Naive B cell (primary cell): ENCODE results near the gene TIMM8A. TPM values are rescaled to one million over a fixed set of nuclear protein-coding genes. Genes with fewer than 3 reads are reported as not detected.
A peak's percentile ranks its signal among the peaks of the same experiment; 100 is the strongest.
"Not testable (repeated sequence)": the region's sequence is repeated elsewhere in the genome, so short reads cannot be mapped to it uniquely, and the experiment has no call there.

ENCODE experiments used
- ATAC-seq, 2 donors: fragments of 150-1000 bp; cut with Tn5 transposase; 2 replicates each; pipeline ENCODE4 v1.10.0; 2021; ENCODE audit warnings: low read depth in 2 of 2, mild to moderate bottlenecking in 2 of 2, moderate library complexity in 2 of 2
- DNase-seq: peaks from one replicate; pipeline ENCODE4 v3.0.0; 2022
- H3K27ac Mint-ChIP-seq, 6 donors: one replicate each; pipeline ENCODE4 v1.8.0; 2020 to 2022; ENCODE audit warnings: mild to moderate bottlenecking in 6 of 6, mixed read lengths in 6 of 6, moderate library complexity in 5 of 6, inconsistent platforms in 2 of 6
- H3K27me3 Mint-ChIP-seq, 3 donors: one replicate each; pipeline ENCODE4 v1.8.0; 2021 to 2022; ENCODE audit warnings: mixed read lengths in 3 of 3, mild to moderate bottlenecking in 1 of 3
- H3K36me3 Mint-ChIP-seq, 2 donors: one replicate each; pipeline ENCODE4 v1.8.0; 2020 to 2022; ENCODE audit warnings: mixed read lengths in 2 of 2, inconsistent platforms in 1 of 2, mild to moderate bottlenecking in 1 of 2
- H3K4me1 Mint-ChIP-seq, 3 donors: one replicate each; pipeline ENCODE4 v1.8.0; 2020 to 2022; ENCODE audit warnings: mixed read lengths in 3 of 3, inconsistent platforms in 1 of 3, mild to moderate bottlenecking in 1 of 3, moderate library complexity in 1 of 3
- H3K4me3 Mint-ChIP-seq, 8 donors: one replicate each; pipeline ENCODE4 v1.8.0; 2020 to 2022; ENCODE audit warnings: mild to moderate bottlenecking in 8 of 8, mixed read lengths in 8 of 8, moderate library complexity in 8 of 8, inconsistent platforms in 2 of 8
- H3K9me3 Mint-ChIP-seq, 7 donors: one replicate each; pipeline ENCODE4 v1.8.0; 2020 to 2022; ENCODE audit warnings: mixed read lengths in 7 of 7, mild to moderate bottlenecking in 5 of 7, inconsistent platforms in 2 of 7, moderate library complexity in 1 of 7
- polyA plus RNA-seq, 6 donors: library from polyadenylated mRNA; unstranded; fragments of 300-500 nt; fragmentation: Illumina TruSeq; gene quantifications; one replicate each; pipeline ENCODE4 v1.2.3, GENCODE V29; 2021; ENCODE audit warnings: low read depth in 6 of 6

The TIMM8A gene
- polyA plus RNA-seq, 6 donors from 2014 or later: 7.7 to 17.9 (median 12.7) TPM

- Mint-ChIP-seq H3K36me3 (no peaks in the 10 kb centered on the region), H3K4me3 (no peak overlapping the region), H3K4me1 (peaks cover 0 to 5% (median 3%) of the 10 kb centered on the region in 3 donors), H3K9me3 (peaks cover 0 to 14% (median 0%) of the 10 kb centered on the region in 7 donors), H3K27me3 (no peaks in the 10 kb centered on the region), H3K27ac (peak overlapping the region in 1 of 6 donors; percentile 84)
- no peak for ATAC-seq
- DNase-seq: no peak
These were observed 10.7 kb downstream of the TIMM8A start for GRCh38 chrX:101337776-101338271.

- not testable (repeated sequence) for H3K4me1 Mint-ChIP-seq, H3K36me3 Mint-ChIP-seq, H3K27ac Mint-ChIP-seq, DNase-seq, ATAC-seq, H3K4me3 Mint-ChIP-seq, H3K27me3 Mint-ChIP-seq
- peaks cover 0 to 19% (median 0%) of the 10 kb centered on the region in 7 donors for H3K9me3 Mint-ChIP-seq
These were observed 14.2 kb downstream of the TIMM8A start for GRCh38 chrX:101334310-101334709.

DNA sequence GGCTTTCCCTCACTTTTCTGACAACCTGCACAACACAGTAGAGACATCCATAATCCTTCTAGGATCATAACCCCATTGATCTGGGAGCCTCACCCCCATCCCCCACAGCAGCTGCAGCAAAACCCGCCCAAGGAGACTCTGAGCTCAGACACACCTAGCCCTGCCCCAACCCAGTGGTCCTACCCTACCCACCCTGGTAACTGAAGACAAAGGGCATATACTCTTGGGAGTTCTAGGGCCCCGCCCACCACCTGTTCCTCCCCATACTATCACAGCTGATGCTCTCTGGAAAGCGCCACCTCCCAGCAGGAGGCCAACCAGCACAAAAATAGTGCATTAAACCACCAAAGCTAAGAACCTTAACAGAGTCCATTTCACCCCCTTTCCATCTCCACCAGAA lies 21.9 kb downstream of the TIMM8A start:
- peak overlapping the region in 2 of 6 donors; percentile 33 to 69 for H3K27ac Mint-ChIP-seq
- DNase-seq, H3K36me3 Mint-ChIP-seq: not testable (repeated sequence)

GRCh38 chrX:101303790-101304189 lies 44.8 kb downstream of the TIMM8A start:
- DNase-seq (peak; percentile 12), ATAC-seq (peak; percentile 51 to 60)
- Mint-ChIP-seq H3K9me3 (peaks cover 0 to 5% (median 0%) of the 10 kb centered on the region in 7 donors), H3K27ac (peak overlapping the region in 2 of 6 donors; percentile 30 to 59), H3K4me1 (peaks cover 11 to 24% (median 12%) of the 10 kb centered on the region in 3 donors), H3K27me3 (no peaks in the 10 kb centered on the region), H3K4me3 (peak overlapping the region in 6 of 8 donors; percentile 40 to 84 (median 48)), H3K36me3 (no peaks in the 10 kb centered on the region)

More for the DNA sequence above, 21.9 kb downstream of the TIMM8A start:
- H3K9me3 Mint-ChIP-seq, ATAC-seq, H3K27me3 Mint-ChIP-seq: not testable (repeated sequence)
- Mint-ChIP-seq H3K4me3 (peak overlapping the region in 1 of 8 donors; percentile 51), H3K4me1 (peaks cover 11 to 21% (median 16%) of the 10 kb centered on the region in 3 donors)

Other genes starting within 250 kb of the TIMM8A start
- gene DRP2, start 129.0 kb downstream of the TIMM8A start, polyA plus RNA-seq: not detected
- gene TAF7L, start 57.4 kb downstream of the TIMM8A start, polyA plus RNA-seq: not detected
- gene BTK, start 37.4 kb upstream of the TIMM8A start, polyA plus RNA-seq: 100 to 1,000 TPM; 110 to 189 (median 162) TPM
- gene RPL36A, start 42.3 kb upstream of the TIMM8A start, polyA plus RNA-seq: 1,000 to 10,000 TPM; 1,439 to 2,390 (median 1,883) TPM
- 10 to 100 TPM; 15.4 to 28.8 (median 24.9) TPM for gene GLA, start 59.2 kb upstream of the TIMM8A start, polyA plus RNA-seq
- 100 to 1,000 TPM in 5 of 6 donors, 10 to 100 TPM in 1; 78.2 to 162 (median 109) TPM for gene HNRNPH2, start 59.5 kb upstream of the TIMM8A start, polyA plus RNA-seq
- 1 to 10 TPM in 3 of 6 donors, under 1 TPM in 3; 0.27 to 3.5 (median 1.7) TPM for gene ARMCX4, start 136.7 kb upstream of the TIMM8A start, polyA plus RNA-seq
- gene ARMCX1, start 201.8 kb upstream of the TIMM8A start, polyA plus RNA-seq: 1 to 10 TPM in 1 of 6 donors, under 1 TPM in 4, not detected in 1; 0.12 to 1.1 (median 0.25) TPM